ENCODE results near the gene ACOT11.
"Not testable (repeated sequence)": the region's sequence is repeated elsewhere in the genome, so short reads cannot be mapped to it uniquely, and the experiment has no call there.

Gene ACOT11

DNA sequence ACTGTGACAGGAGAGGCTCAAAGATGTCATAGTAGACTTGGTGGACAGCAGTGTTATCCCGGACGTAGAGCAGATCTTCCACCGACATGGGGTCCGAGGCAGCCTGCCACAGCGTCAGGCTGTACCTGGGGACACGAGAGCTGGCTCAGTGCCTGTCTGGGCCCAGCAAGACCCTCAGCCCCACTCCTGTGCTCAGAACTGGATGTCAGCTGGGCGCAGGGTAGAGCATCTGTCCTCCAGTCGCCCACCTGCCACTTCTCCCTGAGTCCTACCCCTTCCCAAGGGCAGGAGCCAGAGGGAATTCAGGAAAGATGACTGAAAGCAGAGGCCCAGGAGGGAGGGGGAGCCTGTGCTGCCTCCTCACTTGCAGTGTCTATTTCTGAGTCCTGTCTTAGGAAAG, 63.6 kb downstream of the ACOT11 start:
- no peak for DNase-seq

DNA sequence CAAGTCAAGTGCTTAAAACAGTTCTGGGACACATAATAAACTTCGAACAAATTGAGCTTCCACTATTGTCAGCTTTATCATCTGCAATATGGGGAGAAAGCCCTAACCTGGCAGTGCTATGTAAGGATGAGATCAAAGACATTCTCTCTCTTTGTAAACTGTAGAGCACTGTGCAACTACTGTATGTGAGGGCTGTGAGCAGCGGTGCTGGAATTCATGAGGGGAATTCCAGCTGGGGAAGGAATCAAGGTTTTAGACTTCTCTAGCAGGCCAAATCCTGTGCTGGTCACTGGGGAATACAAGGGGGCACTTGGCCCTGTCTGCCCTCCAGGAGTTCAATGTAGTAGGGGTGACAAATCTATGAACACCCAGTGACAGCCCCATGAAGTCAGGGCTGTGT, 66.0 kb downstream of the ACOT11 start:
- DNase-seq: no peak

DNA sequence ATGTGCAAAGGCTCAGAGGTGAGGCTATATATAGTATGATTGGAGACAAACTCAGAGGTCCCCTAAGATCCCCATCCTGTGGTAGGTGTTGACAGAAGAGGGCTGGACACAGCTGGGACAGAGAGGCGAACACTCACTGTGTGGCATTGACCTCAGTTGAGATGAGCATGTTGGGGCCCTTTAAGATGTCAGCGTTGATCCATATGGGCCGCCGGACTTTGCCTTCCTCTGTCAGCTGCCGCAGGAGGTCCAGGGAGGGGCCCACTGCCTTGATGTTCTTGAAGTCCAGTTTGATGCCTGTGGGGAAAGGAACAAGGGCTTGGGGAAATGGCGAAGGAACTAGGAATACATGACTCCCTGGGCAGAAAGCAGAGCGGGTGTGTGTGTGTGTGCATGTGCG, 66.5 kb downstream of the ACOT11 start:
- DNase-seq: no peak

DNA sequence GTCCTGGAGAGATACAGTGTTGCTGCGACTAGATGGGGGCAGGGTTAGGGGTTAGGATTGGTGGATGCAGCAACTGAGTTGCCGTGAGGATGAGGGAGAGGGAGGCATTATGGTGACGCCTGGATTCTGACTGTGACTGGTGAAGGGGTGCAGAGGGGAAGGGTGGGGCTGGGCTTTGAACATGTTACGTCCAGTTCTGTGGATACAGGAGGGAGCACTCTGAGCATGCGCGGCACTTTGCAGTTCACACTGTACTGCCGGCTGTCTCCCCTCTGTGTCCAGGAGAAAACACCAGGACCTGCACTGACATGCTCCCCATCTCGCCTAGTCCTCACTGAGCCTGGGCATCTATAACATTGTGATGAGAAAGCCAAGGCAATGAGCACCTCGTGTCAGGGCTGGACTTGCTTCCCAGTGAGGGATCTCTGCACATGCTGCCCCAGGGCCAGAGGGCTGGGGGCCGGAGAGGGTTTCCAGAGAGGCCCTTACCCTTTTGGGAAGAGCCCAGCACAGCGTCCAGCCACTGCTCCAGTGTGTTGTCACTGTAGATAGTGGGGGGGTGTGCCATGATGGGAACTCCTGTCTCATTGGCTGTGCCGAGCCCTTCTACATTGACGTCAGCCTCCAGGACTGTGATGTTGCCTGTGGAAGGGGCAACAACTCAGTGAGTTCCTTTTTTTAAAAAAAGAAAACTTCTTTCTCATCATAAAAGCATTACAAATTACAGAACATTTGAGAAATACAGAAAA, 67.7 kb downstream of the ACOT11 start:
- no peak for DNase-seq

DNA sequence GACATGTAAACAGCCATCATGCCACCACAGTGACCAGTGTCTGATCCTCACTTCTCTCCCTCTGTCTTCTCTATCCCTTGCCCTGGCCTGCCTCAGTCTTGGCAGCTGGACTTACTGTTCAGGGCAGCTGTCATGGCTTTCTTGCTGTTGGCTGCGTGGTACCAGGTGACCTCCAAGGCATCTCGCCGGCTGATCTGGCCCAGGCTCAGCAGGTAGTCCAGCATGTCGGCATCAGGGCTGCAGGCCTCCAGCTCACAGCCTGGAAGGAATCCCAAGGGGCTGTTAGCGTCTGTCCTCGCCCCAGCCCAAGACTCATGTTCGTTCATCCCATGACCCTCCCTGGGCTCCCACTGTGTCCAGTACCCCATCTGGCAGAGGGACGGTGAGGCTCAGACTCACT, 71.7 kb downstream of the ACOT11 start:
- no peak for DNase-seq

DNA sequence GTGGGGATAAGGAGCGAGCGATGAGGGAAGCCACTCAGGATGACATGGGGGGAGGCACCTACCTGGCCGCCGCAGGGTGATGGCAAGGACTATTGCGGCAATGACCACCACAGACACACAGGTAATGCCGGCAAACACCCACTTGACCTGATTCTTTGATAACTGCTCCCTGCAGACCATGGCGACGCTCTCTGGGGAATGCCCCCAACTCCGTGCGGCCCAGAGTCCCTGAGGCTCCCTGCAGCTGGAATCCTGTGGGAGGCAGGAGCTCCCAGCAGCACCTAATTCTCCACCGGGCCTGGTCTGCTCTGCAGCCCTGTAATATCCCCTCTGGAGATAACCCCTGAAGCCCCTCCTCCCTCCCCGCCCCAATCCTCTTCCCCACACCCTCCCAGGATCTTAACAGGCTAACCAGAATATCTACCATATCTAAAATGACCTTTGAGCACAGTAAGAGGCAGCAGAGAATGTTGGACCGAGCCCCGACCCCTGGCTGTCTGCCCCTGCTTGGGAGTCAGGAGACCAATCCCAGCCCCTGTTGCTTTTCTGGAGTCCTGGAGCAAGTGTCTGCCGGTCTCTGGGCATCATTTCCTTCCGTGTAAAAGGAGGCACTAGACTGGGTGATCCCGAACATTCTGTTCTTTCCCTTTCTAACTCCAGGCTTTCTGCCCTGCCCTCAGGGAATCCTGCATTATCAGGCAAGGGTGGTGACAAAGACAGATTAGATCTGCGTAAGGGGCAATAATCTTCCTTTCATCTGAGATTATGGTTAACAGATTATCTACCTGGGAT, 75.4 kb downstream of the ACOT11 start, which contains the start of gene FAM151A:
Gene FAM151A (minus strand): TSS at position 310 of the 792 bp plus-strand sequence. CDS start 130 bp downstream, at position 180.
- DNase-seq: no peak

DNA sequence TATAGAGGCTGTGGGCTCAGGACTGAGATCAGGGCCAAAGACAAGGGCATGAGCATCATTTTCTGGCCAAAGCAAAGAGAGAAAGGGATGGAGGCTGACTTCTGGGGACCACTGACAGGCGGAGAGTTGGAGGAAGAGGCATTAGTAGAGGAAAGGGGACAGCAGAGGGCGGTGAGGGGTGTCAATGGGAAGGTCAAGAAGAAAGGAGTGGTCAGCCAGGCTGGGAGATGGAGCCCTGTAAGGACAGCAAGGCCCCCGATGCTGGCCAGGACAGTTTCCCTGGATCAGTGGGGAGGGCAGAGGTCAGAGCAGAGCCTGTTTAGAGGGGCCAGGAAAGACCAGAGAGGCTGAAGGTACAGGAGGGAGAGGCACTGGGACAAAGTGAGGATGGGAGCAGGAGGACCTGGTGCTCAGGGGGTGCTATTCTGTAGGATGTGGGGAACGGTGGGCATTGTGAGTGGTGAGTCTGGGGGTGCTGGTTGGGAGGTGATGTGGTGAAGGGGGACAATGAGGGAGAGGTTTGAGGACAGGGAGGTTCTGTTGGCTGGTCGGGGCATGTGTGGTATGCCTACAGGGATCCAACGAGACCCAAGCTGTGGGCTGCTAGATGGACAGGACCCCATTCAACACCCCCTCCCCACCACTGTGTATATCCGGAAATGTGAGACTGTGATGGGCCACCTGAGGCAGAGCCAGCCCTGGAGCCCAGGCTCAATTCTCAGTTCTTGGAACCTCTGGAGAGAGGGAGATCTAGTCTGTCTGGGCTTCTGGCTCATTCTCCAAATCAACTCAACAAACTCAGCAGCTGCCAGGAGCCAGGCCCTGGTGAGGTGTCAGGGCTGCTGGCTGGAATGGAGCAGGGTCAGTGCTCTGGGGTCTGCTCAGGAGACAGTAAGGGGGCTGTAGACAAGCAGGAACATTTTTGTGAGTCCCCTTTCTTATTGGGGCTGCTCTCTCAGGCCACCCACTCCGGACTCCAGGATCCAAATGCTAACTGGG, 76.7 kb downstream of the ACOT11 start:
- DNase-seq: no peak

DNA sequence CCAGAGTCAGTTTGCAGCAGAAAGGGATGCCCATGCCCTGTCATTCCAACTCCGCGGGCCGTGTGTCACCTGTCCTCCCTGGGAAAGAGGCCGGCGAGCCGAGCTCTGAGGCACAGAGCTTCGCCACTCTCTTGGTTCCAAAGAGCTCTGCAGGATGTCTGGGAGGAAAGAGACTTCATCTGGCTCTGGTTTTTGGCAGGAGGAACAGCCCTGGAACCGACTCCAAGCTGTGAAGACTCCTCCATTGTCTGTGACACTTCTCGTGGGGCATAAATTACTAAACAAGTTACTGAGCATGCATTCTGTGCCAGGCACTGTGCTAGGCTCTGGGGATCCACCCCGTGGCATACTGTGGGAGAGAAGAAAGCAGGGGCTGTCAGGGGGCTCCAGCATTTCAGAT, 79.2 kb downstream of the ACOT11 start:
- DNase-seq: no peak

DNA sequence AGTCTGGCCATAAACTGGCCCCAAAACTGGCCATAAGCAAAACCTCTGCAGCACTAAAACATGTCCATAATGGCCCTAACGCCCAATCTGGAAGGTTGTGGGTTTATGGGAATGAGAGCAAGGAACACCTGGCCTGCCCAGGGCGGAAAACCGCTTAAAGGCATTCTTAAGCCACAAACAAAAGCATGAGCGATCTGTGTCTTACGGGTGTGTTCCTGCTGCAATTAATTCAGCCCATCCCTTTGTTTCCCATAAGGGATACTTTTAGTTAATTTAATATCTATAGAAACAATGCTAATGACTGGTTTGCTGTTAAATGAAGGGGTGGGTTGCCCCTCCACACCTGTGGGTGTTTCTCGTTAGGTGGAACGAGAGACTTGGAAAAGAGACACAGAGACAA, 87.8 kb downstream of the ACOT11 start:
- not testable (repeated sequence) for DNase-seq

DNA sequence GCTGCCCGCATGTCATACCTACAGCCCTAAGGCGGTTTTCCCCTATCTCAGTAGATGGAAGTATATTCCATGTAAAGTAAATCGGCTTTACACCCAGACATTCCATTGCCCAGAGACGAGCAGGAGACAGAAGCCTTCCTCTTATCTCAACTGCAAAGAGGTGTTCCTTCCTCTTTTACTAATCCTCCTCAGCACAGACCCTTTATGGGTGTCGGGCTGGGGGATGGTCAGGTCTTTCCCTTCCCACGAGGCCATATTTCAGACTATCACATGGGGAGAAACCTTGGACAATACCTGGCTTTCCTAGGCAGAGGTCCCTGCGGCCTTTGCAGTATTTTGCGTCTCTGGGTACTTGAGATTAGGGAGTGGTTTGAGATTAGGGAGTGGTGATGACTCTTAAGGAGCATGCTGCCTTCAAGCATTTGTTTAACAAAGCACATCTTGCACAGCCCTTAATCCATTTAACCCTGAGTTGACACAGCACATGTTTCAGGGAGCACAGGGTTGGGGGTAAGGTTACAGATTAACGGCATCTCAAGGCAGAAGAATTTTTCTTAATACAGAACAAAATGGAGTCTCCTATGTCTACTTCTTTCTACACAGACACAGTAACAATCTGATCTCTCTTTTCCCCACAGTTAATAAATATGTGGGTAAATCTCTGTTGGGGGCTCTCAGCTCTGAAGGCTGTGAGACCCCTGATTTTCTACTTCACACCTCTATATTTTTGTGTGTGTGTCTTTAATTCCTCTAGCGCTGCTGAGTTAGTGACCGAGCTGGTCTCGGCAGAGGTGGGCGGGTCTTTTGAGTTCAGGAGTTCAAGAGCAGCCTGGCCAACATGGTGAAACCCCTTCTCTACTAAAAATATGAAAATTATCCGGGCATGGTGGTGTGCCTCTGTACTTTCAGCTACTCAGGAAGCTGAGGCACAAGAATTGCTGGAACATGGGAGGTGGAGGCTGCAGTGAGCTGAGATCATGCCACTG, 88.7 kb downstream of the ACOT11 start:
- not testable (repeated sequence) for DNase-seq

DNA sequence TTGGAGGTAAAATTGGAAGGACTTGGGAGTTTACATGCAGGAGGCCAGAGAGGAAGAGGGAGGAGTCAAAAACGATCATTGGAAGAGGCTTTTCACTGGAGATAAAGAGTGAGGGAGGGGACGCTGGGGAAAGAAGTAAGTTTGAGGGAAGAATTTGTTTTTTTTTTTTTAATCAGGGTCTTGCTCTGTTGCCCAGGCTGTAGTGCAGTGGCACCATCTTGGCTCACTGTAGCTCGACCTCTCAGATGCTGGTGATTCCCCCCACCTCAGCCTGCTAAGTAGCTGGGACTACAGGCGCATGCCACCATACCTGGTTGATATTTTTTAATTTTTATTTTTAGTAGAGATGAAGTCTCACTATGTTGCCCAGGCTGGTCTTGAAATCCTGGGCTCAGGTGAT, 92.3 kb downstream of the ACOT11 start:
- DNase-seq: peak; percentile 10

DNA sequence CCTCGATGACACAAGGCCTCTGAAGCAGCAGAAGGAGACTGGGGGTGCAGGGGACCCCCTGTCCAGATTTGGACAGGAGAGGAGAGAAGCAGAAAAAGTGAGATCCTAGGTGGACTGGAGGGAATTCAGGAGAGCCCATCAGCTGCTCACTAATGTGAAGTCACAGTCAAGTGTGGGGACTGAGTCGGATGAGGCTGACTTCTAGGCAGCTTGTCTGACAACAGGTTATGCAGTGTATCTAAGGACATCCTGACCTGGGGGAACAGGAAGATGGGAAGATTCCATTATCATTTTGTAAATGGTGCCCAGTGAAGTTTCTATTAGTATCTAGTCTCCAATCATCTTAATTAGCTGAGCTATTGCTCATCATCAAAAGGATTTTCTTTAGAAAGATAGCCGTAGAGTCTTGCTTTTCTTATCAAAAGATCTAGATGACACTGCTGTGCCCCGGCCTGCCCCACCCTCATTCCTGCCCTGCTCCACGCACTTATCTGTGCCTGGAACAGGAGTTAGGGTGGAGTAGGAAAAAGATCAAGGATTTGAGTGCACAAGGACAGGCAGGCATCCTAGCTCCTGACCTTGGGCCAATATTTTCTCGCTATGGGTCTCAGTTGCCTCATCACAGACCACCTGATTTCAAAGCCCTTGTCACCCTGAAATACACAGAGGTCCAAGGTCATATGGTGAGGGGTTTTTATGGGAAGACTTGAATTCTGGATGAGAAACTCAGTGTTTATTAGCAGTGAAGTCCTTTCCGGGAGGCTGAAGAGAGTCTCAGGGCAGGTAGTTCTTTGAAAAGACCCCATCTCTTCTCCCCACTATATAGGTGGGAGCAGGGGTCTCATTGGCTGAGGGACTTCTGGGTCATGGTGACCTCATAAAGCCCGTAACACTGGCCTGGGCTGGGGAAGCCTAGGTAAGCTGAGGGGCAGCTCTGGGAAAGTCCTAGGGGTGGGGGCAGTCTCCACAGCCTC, 93.1 kb downstream of the ACOT11 start, which contains the start of gene MROH7:
Gene MROH7 (plus strand): TSS at position 924 of the 974 bp plus-strand sequence. CDS start 11,141 bp downstream, outside the sequence.
- no peak for DNase-seq

DNA sequence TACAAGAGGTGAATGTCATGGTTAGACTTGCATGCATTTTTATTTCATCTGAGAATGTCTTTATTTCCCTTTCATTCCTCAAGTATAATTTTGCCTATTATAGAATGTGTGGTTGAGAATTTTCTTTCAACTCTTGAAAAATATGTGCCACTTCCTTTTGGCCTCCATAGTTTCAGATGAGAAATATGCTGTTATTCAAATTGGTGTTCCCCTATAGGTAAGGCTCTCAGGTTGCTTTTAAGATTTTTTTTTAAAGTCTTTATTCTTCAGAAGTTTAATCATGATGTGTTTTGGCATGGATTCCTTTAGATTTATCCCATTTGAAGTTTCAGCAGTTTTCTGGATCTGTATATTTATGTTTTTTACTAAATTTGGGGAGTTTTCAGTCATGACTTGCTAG, 95.7 kb downstream of the ACOT11 start:
- no peak for DNase-seq

DNA sequence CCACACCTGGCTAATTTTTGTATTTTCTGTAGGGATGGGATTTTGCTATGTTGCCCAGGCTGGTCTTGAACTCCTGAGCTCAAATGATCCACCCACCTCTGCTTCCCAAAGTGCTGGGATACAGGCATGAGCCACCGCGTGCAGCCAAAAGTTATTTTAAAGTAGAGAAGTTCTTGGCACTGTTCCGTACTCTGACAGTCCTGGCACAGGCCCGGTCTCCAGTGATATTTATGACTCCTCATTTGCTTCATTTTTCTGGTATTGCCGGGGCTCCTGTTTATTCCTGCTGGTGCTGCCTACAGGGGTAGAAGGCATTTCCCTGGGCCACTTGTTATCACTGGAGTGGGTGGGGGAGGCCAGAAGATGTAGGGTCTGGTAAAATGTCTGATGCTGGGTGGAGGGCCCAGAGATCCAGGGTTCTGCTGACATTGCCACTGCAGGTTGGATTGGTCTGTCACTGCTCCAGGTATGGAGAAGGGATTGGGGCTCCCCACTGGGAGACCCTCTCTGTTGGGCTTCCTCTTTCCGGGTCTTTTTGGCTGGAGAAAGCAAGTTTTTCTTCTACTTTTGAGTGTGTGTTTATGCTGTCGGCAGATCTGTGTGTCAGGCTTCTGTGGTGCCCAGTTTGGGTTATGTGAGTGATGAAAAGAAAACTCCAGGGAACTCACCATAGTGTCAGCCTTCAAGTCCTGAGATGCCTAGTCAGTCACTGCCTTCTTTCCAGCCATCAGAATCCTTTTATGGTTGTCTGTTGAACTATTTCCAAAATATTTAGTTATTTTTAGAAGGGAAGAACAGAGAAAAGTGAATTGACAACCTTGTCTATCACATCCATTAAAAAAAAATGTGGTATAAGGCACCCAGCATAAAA, 98.0 kb downstream of the ACOT11 start:
- no peak for DNase-seq

DNA sequence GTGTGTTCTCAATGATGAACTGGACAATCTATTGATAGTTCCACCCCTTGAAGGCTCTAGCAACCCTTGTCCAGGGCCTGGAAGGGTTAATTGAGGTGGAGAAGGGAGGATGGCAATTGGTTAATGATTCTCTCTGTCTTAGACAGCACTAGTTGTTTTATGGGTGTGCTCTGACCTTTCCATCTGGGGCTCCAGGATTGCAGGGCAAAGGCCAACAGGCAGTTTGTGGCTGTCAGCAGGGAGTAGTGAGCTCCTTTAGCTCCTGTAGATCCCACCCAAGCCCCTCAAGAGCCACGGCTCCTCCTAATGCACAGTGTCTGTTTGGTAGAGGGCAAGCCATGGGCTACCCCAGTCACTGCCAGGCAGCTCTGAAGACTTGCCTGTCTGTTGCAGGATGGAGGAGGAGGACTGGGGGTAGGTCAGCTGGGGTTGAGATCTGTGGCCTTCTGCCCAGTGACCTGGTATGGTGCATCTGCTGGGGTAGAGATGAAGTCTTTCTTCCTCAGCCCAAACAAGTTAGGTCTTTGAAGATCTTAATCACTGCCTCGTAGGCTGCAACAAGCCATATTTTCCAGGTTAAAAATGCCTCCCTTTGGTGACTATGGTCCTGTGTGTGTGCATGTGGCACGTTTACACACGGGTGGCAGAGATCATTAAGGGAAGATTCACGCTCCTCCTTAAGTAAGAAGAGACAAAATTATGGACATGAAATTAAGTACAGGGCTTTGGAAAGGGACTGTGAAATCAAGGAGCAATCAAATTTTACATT, 101.3 kb downstream of the ACOT11 start:
- DNase-seq: no peak

DNA sequence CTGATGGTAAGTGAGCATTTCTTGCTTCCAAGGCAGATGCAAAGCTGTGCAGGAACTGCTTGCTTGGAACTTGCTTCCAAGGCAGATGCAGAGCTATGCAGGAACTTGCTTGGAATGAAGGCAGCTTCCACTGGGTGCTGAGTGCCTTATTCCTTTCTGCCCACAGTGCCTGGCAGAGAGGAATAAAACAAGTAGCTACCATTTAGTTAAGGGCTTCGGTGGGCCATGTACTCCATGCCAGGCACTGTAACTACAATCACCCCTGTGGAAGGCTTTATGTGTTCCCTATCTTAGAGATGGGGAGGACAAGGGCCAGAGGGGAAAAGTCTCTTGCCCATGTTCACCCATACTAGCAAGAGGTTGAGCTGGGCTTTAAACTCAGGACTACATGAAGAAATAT, 101.9 kb downstream of the ACOT11 start:
- no peak for DNase-seq

DNA sequence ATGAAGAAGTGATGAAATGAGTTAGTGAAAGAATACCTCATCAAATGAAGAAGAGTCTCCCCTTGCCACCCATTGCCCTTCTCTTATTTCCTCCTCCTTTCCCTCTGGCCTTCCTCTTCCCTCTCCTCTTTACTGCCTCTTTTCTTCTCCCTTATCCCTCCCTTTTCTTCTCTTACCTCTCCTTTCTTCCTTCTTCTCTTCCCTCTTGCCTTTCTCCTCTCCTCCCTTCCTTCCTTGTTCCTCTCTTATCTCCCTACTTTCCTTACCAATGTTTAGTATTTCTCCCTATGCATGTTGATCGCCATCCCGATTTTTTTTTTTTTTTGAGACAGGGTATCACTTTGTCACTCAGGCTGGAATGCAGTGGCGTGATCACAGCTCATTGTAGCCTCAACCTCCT, 102.4 kb downstream of the ACOT11 start:
- no peak for DNase-seq

DNA sequence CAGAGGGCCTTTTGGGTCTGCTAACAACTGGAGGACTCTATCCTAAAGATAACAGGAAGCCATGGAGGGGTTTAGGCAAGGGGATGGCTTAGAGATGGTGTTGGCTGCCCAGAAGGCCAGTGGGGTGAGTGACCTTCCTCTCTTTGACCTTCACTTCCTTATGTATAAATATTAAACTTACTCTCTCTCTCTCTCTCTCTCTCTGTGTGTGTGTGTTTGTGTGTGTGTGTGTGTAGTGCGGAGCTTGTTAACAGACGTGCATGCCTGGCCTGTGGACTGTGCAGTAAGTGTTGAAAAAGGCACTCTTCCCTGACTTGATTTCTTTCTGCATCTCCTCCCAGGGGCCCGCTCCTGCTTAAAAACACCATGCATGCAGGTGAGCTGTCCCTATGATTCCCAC, 103.6 kb downstream of the ACOT11 start:
- no peak for DNase-seq

DNA sequence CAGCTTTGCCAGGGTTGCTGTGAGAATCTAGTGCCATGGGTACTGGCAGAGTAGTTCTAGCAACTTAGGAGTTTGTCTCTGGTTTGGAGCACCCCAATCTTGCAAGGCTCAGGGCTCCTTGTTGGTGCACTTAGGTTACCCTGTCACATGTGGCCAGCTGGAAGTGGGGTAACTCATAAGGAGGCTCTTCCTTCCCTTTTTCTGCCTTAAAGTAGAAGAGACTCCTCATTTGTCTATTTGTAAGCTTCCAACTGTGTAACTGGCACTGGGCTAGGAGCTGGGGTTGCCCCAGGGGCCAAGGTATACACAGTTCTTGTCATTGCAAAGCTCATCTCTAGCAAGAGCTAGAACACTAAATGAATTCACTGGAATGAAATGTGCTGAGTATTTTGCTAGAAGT, 104.1 kb downstream of the ACOT11 start:
- DNase-seq: peak; percentile 50
